GM12873 (cell line): ENCODE measurements around the gene MYOG.

Source experiments
- TF ChIP-seq, protein P1 (sequence below): IDR thresholded peaks from 2 replicates; pipeline ENCODE4 v1.5.1; 2012; ENCODE audit warnings: low read depth, mild to moderate bottlenecking, moderate library complexity, low read length, control low read depth; ENCODE audit not compliant: insufficient read depth; ENCODE audit errors: missing control alignments

The MYOG gene

DNA sequence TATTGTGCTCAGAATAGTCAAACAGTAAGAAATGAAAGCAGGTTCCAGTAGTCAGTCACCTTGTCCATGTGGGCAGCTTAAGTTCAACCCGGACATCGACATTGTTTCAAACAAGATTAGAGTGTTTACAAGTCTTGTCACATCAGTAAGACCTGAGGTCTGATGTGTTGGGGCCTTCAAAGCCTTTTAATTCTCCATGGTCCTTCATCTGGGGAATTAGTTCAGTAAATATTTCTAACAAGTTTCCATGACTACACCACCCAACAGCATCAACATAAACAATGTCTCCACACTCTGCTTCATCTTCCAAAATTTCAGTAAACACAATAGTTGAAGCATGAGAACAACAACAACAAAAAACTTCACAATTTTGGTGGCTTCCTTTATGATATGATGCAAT, 26.7 kb upstream of the MYOG start:
- TF ChIP-seq, protein P1, sequence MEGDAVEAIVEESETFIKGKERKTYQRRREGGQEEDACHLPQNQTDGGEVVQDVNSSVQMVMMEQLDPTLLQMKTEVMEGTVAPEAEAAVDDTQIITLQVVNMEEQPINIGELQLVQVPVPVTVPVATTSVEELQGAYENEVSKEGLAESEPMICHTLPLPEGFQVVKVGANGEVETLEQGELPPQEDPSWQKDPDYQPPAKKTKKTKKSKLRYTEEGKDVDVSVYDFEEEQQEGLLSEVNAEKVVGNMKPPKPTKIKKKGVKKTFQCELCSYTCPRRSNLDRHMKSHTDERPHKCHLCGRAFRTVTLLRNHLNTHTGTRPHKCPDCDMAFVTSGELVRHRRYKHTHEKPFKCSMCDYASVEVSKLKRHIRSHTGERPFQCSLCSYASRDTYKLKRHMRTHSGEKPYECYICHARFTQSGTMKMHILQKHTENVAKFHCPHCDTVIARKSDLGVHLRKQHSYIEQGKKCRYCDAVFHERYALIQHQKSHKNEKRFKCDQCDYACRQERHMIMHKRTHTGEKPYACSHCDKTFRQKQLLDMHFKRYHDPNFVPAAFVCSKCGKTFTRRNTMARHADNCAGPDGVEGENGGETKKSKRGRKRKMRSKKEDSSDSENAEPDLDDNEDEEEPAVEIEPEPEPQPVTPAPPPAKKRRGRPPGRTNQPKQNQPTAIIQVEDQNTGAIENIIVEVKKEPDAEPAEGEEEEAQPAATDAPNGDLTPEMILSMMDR = no peak

DNA sequence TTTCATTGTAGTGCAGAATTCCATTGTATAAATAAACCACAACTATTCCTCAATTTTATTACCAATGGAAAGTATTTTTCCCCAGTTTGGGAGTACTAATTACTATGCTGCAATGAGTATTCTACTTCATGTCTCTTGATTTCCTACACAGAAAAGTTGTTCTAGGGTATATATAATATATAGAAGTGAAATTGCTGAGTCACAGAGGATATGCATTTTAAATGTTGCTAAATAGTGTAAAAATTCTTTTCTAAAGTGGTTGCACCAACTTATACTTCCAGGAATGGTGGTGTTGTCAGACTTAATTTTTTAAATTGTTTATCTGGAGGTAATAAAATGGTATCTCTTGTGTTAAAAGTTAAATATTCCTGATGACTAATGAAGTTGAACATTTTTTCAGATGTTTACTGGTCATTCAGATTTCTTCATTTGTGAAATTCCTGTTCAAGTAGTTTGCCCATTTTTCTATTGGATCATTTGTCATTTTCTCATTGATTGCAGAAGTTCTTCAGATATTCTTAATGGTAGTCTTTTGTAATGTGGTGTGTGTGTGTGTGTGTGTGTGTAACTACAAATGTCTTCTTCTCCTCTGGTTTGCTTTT, 19.1 kb upstream of the MYOG start:
- TF ChIP-seq, protein P1 = no peak

DNA sequence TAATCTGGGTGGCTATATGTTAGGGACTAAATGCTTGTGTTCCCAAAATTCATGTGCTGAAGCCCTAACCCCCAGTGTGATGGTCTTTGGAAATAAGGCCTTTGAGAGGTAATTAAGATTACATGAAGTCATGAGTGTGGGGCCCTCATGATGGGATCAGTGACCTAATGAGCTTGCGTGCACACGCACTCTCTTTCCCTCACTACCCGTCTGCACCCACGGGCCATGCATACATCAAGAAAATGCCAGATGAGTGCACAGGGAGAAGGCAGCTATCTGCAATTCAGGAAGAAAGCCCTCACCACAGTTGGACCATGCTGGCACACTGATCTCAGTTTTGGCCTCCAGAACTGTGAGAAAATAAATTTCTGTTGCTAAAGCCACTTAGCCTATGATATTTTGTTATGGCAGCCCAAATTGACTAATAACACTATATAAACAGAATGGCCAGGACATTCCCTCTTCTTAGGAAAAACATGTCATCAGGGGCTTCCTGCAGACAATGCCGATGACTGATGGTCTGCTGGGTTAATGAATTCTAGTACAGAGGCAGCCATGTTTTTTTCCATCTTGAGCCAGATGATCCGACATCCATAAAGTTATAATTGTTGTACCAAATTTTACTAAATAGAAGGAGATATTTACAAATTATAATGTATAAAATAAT, 18.1 kb upstream of the MYOG start:
- TF ChIP-seq, protein P1 = no peak

DNA sequence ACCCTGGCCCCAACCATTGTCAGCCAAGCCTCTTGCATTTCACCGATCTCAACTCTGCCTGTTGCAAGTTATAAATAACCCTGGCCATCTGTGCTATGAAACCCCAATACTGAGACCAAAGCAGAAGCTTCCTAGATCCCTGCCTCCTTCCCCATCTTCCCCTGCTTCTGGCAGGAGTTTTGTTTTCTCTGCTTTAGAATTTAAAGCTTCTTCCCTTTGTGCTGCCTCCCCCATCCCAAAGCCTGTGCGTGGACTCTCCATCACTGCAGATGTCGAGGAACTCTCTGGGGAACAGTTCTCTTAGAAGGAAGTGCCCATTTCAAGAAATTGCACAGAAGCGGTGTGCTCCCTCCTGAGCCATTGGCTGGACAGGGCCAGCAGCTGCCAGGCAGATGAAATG, 17.4 kb upstream of the MYOG start:
- TF ChIP-seq, protein P1 = no peak

DNA sequence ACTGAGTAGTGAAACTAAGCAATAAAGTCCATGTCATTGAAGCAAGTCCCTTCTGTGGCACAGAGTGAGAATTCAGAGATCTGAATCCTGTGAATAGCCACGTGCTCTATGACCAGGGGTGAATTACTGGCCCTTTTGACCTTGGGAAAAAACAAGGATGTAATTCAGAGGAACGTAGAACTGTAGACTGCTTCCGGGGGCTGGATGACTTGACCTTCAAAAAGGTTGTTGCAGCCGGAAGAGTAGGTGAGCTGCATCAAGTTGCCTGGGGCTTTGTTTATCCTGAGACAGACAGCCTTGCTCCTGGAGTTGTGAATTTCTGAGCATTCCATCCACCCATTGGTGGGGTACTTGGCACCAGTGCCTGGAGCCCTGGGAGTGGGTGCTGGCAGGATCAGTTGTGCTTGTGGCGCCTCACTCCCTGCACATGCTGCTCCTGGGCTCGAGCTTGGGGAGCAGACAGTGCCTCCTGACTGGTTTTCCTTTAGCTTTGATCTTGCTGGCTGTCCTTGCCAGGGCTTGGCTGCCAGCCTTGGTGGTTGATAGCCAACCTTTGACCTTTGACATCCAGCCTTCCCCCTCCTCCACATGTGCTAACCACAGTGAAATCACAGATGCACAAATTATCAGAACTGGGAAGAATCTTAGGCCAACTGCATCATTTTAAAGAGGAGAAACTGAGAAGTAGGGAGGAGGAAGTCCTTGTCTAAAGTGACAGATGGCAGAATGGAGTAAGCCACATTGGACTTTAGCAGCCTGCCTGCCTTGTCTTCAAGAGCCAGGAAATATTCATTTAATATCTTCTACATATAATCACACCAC, 16.2 kb upstream of the MYOG start:
- TF ChIP-seq, protein P1 = no peak

DNA sequence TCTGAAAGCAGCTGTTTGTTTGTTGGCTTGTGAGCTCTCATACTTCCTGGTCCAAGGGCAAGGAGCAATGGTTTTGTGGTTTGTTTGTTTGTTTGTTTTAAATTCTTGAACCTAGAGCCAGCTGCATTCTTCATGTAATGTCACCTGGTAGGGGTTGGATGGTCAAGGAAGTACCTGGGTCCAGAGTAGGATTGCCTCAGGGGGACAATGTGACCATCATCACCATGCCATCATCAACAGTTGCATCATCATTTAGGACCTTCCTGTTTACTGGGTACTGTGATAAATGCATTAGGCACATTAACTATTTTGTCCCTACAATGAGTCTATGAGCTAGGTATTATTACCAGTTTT, 14.7 kb upstream of the MYOG start:
- TF ChIP-seq, protein P1 = no peak

DNA sequence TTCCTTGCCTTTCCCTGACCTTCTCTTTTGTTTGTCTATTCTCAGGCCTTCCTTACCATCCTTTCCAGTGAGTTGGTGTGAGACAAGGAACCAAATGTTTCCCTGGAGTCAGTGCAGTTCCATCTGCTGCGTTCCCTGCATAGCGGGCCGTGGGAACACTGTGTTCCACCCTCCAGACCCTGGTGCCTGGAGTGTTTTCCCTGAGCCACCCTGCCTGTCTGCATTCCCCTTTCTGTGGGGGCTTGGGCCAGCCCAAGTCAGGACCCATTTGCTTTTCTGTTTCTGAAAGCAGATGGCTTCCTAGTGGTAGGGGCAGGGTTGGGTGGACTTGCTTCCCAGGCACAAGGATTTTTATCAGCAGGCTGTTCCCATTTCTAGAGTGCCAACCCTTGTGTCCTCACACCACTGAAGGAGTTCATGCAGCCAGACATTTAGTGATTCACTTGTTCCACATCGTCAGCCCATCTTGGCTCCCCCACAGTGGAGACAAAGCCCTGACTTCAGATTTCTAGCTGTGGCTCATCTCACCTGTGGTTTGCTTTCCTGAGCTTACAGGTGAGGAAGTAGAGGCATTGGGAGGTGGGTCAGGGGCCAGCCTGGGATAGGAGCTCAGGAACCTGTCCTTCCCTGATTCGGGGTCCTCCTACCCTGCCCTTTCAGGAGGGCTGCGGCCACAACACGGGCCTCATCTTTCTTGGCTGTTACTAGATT, 14.1 kb upstream of the MYOG start:
- TF ChIP-seq, protein P1 = no peak
